HG03521 (cell line): Measurements from ENCODE around the gene CLN3.
"Not testable (repeated sequence)": the region's sequence is repeated elsewhere in the genome, so short reads cannot be mapped to it uniquely, and the experiment has no call there.

ENCODE experiments used
- ATAC-seq: cut with Tn5 transposase; IDR thresholded peaks from one replicate; pipeline ENCODE4 v1.9.1; 2021; ENCODE audit warnings: mild to moderate bottlenecking, moderate library complexity; ENCODE audit not compliant: unreplicated experiment

Gene CLN3

DNA sequence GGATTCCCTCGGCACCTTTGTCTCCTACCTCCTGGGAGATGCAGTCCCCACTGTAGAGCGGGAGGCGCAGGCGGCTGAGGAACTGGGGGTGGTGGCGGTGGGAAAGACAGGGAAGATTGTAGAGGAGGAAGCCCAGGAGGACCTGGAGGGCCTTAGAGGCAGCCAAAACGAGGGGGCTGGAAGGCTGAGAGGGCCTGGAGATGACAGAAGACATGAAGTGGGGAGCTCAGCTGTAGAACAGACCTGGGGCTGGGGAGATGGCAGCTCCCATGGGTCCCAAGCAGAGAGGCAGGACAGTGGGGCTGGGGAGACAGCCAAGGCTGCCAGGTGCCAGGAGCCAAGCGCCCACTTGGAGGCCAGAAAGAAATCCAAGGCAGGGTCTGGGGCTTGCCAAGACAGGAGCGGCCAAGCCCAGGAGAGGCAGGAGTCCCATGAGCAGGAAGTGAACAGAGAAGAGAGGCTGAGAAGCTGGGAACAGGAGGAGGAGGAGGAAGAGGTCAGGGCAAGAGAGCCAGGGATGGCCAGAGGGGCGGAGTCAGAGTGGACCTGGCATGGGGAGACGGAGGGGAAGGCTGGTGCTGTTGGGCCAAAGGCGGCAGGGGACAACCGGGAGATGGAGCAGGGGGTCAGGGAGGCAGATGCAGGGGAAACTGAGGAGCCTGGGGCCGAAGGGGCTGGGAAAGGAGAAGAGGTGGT lies 3.4 kb upstream of the CLN3 start:
- ATAC-seq = no peak

DNA sequence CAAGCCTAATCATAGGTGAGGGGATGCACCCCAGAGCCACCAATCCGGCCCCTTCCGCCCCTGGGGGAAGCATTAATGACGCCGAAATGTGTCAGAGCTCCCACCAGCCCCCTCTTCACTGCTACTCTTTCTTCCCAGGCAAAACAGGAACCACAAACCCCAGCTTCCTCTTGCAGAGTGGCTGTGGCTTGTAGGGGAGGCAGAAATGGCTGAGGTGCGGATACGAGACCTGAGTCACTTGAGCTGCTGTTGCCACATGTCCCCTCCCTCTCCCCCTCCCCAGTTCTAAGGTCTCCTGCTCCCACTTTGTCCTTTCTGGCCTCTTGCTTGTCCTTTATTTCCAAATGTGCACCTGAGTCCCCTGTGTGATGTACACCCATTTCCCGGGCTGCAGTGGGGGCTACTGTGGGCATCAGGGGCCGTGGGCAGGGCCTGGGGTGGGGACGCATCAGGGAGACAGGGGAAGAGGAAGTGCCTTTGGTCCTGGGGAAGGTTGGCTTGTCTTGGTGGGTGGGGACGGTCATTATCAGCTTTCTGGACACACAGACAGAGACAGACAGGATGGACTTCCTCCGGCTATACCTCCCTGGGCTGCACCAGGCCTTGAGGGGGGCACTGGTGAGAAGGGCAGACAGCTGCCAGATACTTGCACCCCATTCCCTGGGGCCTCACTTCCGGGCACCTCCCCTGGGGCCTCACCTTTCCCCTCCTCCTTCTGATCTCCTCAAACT lies 2.4 kb upstream of the CLN3 start, which contains the start of gene APOBR:
Gene APOBR (plus strand): TSS at position 523 of the 731 bp plus-strand sequence. CDS start 39 bp downstream, at position 562.
- ATAC-seq = peak; percentile 34

GRCh38 chr16:28492511-28492910 lies 637 bp upstream of the CLN3 start:
- no peak for ATAC-seq

- no peak for ATAC-seq
Observed at GRCh38 chr16:28491230-28491969, 474 bp downstream of the CLN3 start.

DNA sequence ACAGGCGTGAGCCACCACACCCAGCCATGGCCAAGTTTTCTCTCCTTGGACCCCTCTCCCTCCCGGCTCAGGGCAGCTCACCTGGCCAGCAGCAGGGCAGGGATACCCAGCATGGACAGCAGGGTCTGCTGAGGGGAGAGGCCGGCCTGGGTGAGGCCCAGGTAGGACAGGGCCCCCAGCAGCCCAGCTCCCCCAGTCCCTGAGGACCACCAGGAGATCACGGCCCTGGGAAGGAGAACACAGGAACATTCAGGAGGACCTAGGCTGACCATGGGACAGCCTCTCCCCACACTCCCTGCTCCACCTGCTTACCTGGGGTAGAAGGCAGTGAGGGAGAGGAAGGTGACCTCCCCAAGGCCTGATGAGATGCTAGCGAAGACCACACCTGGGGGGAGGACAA lies 5.6 kb downstream of the CLN3 start:
- no peak for ATAC-seq

GRCh38 chr16:28483361-28483760 lies 8.5 kb downstream of the CLN3 start:
- not testable (repeated sequence) for ATAC-seq

DNA sequence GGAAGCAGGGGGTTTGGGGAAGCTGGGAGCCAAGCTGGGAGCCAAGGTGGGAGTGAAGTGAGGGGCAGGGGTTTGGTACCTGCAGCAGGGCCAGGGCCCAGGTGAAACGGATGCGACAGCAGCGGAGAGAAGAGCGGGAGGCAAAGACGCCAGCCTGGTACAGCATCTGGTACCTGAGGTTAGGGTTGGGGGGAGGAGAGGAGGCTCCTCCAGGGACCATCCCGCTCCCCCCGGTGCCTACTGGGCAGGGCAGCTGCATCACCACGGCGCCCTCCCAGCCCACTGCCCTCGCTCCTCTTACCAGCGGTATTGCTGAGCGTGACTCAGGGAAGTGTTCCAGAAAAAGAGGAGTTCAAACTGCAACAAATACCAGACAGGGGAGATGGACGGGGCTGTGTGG lies 9.8 kb downstream of the CLN3 start:
- ATAC-seq = no peak

- ATAC-seq = no peak
Observed at GRCh38 chr16:28478506-28479180, 13.2 kb downstream of the CLN3 start.

DNA sequence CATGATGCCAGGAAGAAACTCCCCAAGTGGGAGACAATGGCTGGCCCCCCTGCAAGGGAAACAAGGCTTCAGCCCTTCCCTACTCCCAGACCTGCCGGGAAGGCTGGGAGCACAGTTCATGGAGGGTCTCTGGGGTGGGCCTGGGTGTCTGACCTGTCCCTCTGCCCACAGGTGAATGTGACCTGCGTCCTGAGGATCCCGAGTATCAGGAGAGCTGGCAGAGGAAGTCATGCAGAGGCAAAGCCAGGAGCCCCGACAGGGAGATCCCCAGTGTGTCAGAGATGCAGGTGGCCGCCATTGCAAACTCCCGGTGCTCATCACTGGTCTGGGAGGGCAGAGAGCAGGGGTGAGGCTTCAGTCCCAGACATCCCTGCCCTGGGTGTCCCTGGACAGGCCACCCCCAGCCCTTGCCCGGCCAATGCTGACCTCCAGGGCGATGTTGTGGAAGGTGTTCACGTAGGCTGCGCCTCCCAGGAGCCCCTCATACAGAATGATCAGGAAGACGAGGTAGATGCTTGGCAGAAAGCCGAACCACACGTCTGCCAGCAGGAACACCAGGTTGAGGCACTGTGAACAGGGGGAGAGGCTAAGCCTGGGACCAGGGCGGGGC lies 14.5 kb downstream of the CLN3 start:
- ATAC-seq = no peak

DNA sequence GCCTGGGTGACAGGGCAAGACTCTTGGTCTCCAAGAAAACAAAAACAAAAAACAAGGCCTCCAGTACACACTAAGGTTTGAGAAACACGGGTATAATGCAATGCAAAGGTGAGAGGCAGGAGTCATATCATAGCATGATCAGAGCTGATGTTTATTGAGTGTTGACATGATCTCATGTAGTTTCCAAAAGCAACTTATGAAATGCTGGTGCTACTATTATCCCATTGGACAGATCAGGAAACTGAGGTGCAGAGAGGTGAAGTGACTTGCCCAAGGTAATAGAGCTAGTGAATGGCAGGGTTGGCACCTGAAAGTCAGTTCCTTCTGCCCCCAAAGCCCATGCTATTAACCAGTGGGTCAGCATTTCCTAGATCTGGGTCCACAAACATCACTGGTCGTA lies 16.7 kb downstream of the CLN3 start:
- ATAC-seq = no peak

- ATAC-seq = no peak
Observed at GRCh38 chr16:28473714-28474265, 18.1 kb downstream of the CLN3 start.

- ATAC-seq = not testable (repeated sequence)
Observed at GRCh38 chr16:28447081-28447480, 44.8 kb downstream of the CLN3 start.

DNA sequence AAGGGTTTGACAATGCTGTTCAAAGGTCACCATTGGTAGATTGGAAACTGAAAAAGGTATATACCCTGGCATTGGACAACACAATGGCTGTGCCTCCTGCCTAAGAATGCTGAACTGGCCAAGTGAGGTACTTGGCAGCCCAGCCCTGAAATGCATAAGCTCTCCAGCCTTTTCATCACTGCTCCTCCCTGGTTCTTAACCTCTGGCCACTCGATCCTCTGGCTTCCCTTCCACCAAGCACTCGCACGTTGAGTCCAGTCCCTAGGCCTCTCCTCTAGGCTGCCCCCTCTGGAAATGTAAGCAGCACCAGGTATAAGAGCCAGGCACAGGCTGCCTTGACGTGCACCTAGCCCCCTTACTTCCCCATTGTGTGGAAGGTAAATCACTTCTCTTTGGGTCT lies 45.5 kb downstream of the CLN3 start:
- not testable (repeated sequence) for ATAC-seq

- not testable (repeated sequence) for ATAC-seq
Observed at GRCh38 chr16:28443943-28444342, 47.9 kb downstream of the CLN3 start.

- ATAC-seq = not testable (repeated sequence)
Observed at GRCh38 chr16:28438899-28439298, 53.0 kb downstream of the CLN3 start.

DNA sequence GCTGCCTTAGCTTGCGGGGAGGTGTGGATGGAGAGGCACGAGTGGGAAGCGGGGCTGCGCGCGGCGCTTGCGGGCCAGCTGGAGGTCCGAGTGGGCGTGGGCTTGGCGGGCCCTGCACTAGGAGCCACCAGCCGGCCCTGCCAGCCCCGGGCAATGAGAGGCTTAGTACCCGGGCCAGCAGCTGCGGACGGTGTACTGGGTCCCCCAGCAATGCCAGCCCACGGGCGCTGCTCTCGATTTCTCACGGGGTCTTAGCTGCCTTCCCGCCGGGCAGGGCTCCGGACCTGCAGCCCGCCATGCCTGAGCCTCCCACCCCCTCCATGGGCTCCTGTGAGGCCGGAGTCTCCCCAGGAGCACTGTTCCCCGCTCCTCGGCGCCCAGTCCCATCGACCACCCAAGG lies 56.5 kb downstream of the CLN3 start:
- not testable (repeated sequence) for ATAC-seq
